ENCODE results near the gene KCNJ6. TPM values are rescaled to one million over a fixed set of nuclear protein-coding genes. Genes with fewer than 3 reads are reported as not detected.

KCNJ6 gene
- total and polyA plus RNA-seq, 10 of the 15 experiments (the other 5 are each of a cell fraction or from before 2014, with no cell fraction given) = 0.03 to 0.07 (median 0.04) TPM; not detected in 7

GRCh38 chr21:37563641-37564340, 352.5 kb downstream of the KCNJ6 start (continued):
- TF ChIP-seq MYC (IDR thresholded peaks at IDR 0.05; ENCODE audit: insufficient read depth, insufficient read length, insufficient replicate concordance, low read length, severe bottlenecking) = peak; percentile 62
- TF ChIP-seq TARDBP (IDR thresholded peaks at IDR 0.05; ENCODE audit: borderline replicate concordance) = 0 out of 2 replicates have a peak, but pooled peaks have one; percentile 43
- peak; percentile 31; the same call in 1 of the 2 replicates for TF ChIP-seq PAX5 (IDR thresholded peaks at IDR 0.05; ENCODE audit: borderline replicate concordance, low read depth, low read length)
- TF ChIP-seq PKNOX1 (IDR thresholded peaks at IDR 0.05) = peak; percentile 77; the same call in 1 of the 2 replicates
- TF ChIP-seq SRF (IDR thresholded peaks at IDR 0.05; ENCODE audit: low read depth in 2 of 2, low read length in 2 of 2) = no peak
- TF ChIP-seq DPF2 (IDR thresholded peaks at IDR 0.05) = peak; percentile 78
- TF ChIP-seq TBL1XR1 (IDR thresholded peaks at IDR 0.05; ENCODE audit: low read depth, low read length) = peak; percentile 8; the same call in 1 of the 2 replicates
- peak; percentile 66 for TF ChIP-seq NKRF (conservative IDR thresholded peaks at IDR 0.05)
- TF ChIP-seq ZBTB11 (CRISPR knock-in tag; IDR thresholded peaks at IDR 0.05) = 0 out of 2 replicates have a peak, but pooled peaks have one; percentile 31
- peak; percentile 29 for TF ChIP-seq SIN3A (IDR thresholded peaks at IDR 0.05; ENCODE audit: low read depth, low read length)
- no peak for TF ChIP-seq RFX5 (IDR thresholded peaks at IDR 0.05; ENCODE audit: low read depth, low read length)
- peak; percentile 18; the same call in 1 of the 2 replicates for TF ChIP-seq SMC3 (IDR thresholded peaks at IDR 0.05; ENCODE audit: borderline replicate concordance, low read length)
- peak; percentile 99 for TF ChIP-seq RAD51 (IDR thresholded peaks at IDR 0.05)
- no peak for TF ChIP-seq CBX5 (IDR thresholded peaks at IDR 0.05; ENCODE audit: low read depth)
- 0 out of 2 replicates have a peak, but pooled peaks have one; percentile 23 for TF ChIP-seq NBN (IDR thresholded peaks at IDR 0.05)
- no peak for TF ChIP-seq SUZ12 (IDR thresholded peaks at IDR 0.05; ENCODE audit: unreplicated experiment)
- TF ChIP-seq MEF2B (IDR thresholded peaks at IDR 0.05; ENCODE audit: partially characterized antibody, poor library complexity, severe bottlenecking) = peak; percentile 87
- peak; percentile 63; the same call in 1 of the 2 replicates for TF ChIP-seq ZNF687 (IDR thresholded peaks at IDR 0.05)

Measured in GM12878 (cell line).